DOHH2 (cell line): Measurements from ENCODE around the gene MYD88.
"Not testable (repeated sequence)": the region's sequence is repeated elsewhere in the genome, so short reads cannot be mapped to it uniquely, and the experiment has no call there.

Source experiments
- H3F3A ChIP-seq: fragments of 200-600 bp; sonication (generic), shearing (Covaris generic); 2 replicates; pipeline ENCODE4 v1.6.0; 2016; ENCODE audit warnings: antibody characterized with exemption, mild to moderate bottlenecking; ENCODE audit not compliant: control insufficient read depth, insufficient read depth
- H3K27ac ChIP-seq: fragments of 200-600 bp; sonication (generic); 2 replicates; pipeline ENCODE4 v1.5.1; 2014; ENCODE audit warnings: low read depth, mild to moderate bottlenecking, low read length, moderate library complexity
- H3K27me3 ChIP-seq: fragments of 200-600 bp; sonication (generic); 2 replicates; pipeline ENCODE4 v1.6.1; 2014; ENCODE audit warnings: mild to moderate bottlenecking, low read length, mixed read lengths; ENCODE audit not compliant: control insufficient read depth
- H3K36me3 ChIP-seq: fragments of 200-600 bp; sonication (generic); 2 replicates; pipeline ENCODE4 v1.6.1; 2014; ENCODE audit warnings: mild to moderate bottlenecking, low read length, moderate library complexity, mixed read lengths; ENCODE audit not compliant: control insufficient read depth
- H3K4me1 ChIP-seq: fragments of 200-600 bp; sonication (generic); 2 replicates; pipeline ENCODE4 v1.6.1; 2014; ENCODE audit warnings: mild to moderate bottlenecking, low read length, mixed read lengths; ENCODE audit not compliant: control insufficient read depth
- H3K4me2 ChIP-seq: fragments of 200-600 bp; sonication (generic); 2 replicates; pipeline ENCODE4 v1.6.0; 2014; ENCODE audit warnings: mild to moderate bottlenecking, low read length, moderate library complexity
- H3K4me3 ChIP-seq: fragments of 200-600 bp; sonication (generic); 2 replicates; pipeline ENCODE4 v1.5.1; 2014; ENCODE audit warnings: mild to moderate bottlenecking, low read length, mixed read lengths
- H3K79me2 ChIP-seq: fragments of 200-600 bp; sonication (generic); 2 replicates; pipeline ENCODE4 v1.6.1; 2014; ENCODE audit warnings: mild to moderate bottlenecking, low read length, mixed read lengths; ENCODE audit not compliant: control insufficient read depth
- H3K9me2 ChIP-seq: fragments of 200-600 bp; sonication (generic); replicated peaks from 2 replicates; pipeline ENCODE4 v1.6.1; 2014; ENCODE audit warnings: mild to moderate bottlenecking, low read length, mixed read lengths; ENCODE audit not compliant: control insufficient read depth
- H3K9me3 ChIP-seq: fragments of 200-600 bp; sonication (generic); 2 replicates; pipeline ENCODE4 v1.6.1; 2014; ENCODE audit warnings: antibody characterized with exemption, low read length, mixed read lengths; ENCODE audit not compliant: control insufficient read depth, insufficient read depth
- H4K20me1 ChIP-seq: fragments of 200-600 bp; sonication (generic); 2 replicates; pipeline ENCODE4 v1.6.0; 2014; ENCODE audit warnings: low read depth, mild to moderate bottlenecking, antibody characterized with exemption, low read length, moderate library complexity; ENCODE audit not compliant: control insufficient read depth, insufficient read depth
- CTCF ChIP-seq: fragments of 200-600 bp; sonication (generic); IDR thresholded peaks from one replicate; pipeline ENCODE4 v1.5.1; 2014; ENCODE audit warnings: antibody characterized with exemption, mild to moderate bottlenecking, low read depth, low read length; ENCODE audit not compliant: poor library complexity, severe bottlenecking
- EZH2phosphoT487 ChIP-seq: fragments of 200-600 bp; sonication (generic); IDR thresholded peaks from 2 replicates; pipeline ENCODE4 v1.6.1; 2017; ENCODE audit warnings: borderline replicate concordance, mild to moderate bottlenecking, antibody characterized with exemption, low read length, moderate library complexity, mixed read lengths

MYD88 gene

GRCh38 chr3:38157595-38157994 lies 19.1 kb downstream of the MYD88 start:
- H3K9me3 ChIP-seq, result no peaks in the 10 kb centered on the region
- no peak for TF ChIP-seq CTCF
- no peak for TF ChIP-seq EZH2phosphoT487
- no peak overlapping the region for H3K4me2 ChIP-seq
- no peak overlapping the region for H3K4me3 ChIP-seq
- no peaks in the 10 kb centered on the region for H3F3A ChIP-seq
- H3K27me3 ChIP-seq, result 0 out of 2 replicates have a peak, but pooled peaks cover 2% of the 10 kb centered on the region
- H3K79me2 ChIP-seq, result no peaks in the 10 kb centered on the region
- H3K9me2 ChIP-seq, result no peaks in the 10 kb centered on the region
- no peak overlapping the region for H3K27ac ChIP-seq
- H4K20me1 ChIP-seq, result no peaks in the 10 kb centered on the region
- no peaks in the 10 kb centered on the region for H3K36me3 ChIP-seq
- H3K4me1 ChIP-seq, result no peaks in the 10 kb centered on the region

GRCh38 chr3:38158472-38158871 lies 20.0 kb downstream of the MYD88 start:
- peaks cover 9% of the 10 kb centered on the region for H3F3A ChIP-seq
- H3K9me3 ChIP-seq, result no peaks in the 10 kb centered on the region
- H3K9me2 ChIP-seq, result no peaks in the 10 kb centered on the region
- peaks cover 6% of the 10 kb centered on the region for H3K4me1 ChIP-seq
- H3K27ac ChIP-seq, result no peak overlapping the region
- H3K4me2 ChIP-seq, result no peak overlapping the region
- H3K36me3 ChIP-seq, result no peaks in the 10 kb centered on the region
- TF ChIP-seq CTCF (no peak), EZH2phosphoT487 (no peak)
- 0 out of 2 replicates have a peak, but pooled peaks cover 2% of the 10 kb centered on the region for H3K27me3 ChIP-seq
- H4K20me1 ChIP-seq, result no peaks in the 10 kb centered on the region
- H3K79me2 ChIP-seq, result no peaks in the 10 kb centered on the region
- no peak overlapping the region for H3K4me3 ChIP-seq

- not testable (repeated sequence) for H4K20me1 ChIP-seq, H3K9me3 ChIP-seq, H3K4me2 ChIP-seq, H3K36me3 ChIP-seq, H3K27ac ChIP-seq, H3K4me3 ChIP-seq, H3K27me3 ChIP-seq, H3K9me2 ChIP-seq
- Histone ChIP-seq H3K4me1 (peaks cover 18% of the 10 kb centered on the region), H3F3A (peaks cover 13% of the 10 kb centered on the region), H3K79me2 (peaks cover 10% of the 10 kb centered on the region)
Measured at GRCh38 chr3:38160704-38161103, 22.2 kb downstream of the MYD88 start.

- Histone ChIP-seq H3K4me2 (peak overlapping the region; percentile 88), H3K27ac (no peak overlapping the region)
Measured at GRCh38 chr3:38163117-38163840, 24.8 kb downstream of the MYD88 start.

More at GRCh38 chr3:38163117-38163840, 24.8 kb downstream of the MYD88 start:
- peak overlapping the region; percentile 94; the same call in 1 of the 2 replicates for H3K4me3 ChIP-seq
- peaks cover 13% of the 10 kb centered on the region for H3F3A ChIP-seq
- H3K9me2 ChIP-seq, result no peaks in the 10 kb centered on the region
- peaks cover 9% of the 10 kb centered on the region for H3K36me3 ChIP-seq
- peaks cover 36% of the 10 kb centered on the region for H3K79me2 ChIP-seq
- H4K20me1 ChIP-seq, result no peaks in the 10 kb centered on the region
- H3K27me3 ChIP-seq, result no peaks in the 10 kb centered on the region
- TF ChIP-seq CTCF (peak; percentile 32), EZH2phosphoT487 (no peak)
- H3K4me1 ChIP-seq, result peaks cover 40% of the 10 kb centered on the region
- no peaks in the 10 kb centered on the region for H3K9me3 ChIP-seq
